Smooth muscle cell (in vitro differentiated cells): Measurements from ENCODE around the gene IGHMBP2. TPM values are rescaled to one million over a fixed set of nuclear protein-coding genes. Genes with fewer than 3 reads are reported as not detected.
A peak's percentile ranks its signal among the peaks of the same experiment; 100 is the strongest.

Source experiments
- DNase-seq: peaks from one replicate; lab custom pipeline; 2025; ENCODE audit not compliant: unreplicated experiment; lab: John Stamatoyannopoulos, UW
- H2AFZ ChIP-seq: fragments of 200-600 bp; sonication (generic); 2 replicates; pipeline ENCODE4 v1.6.0; 2016; ENCODE audit warnings: antibody characterized with exemption, low read depth, mild to moderate bottlenecking
- H3F3A ChIP-seq: fragments of 200-600 bp; sonication (generic); 2 replicates; pipeline ENCODE4 v1.6.0; 2017; ENCODE audit warnings: antibody characterized with exemption, low read depth
- H3K27ac ChIP-seq: fragments of 200-600 bp; sonication (generic); 2 replicates; pipeline ENCODE4 v1.5.1; 2016; ENCODE audit warnings: low read depth, mild to moderate bottlenecking
- H3K27me3 ChIP-seq: fragments of 200-600 bp; sonication (generic); 2 replicates; pipeline ENCODE4 v1.6.1; 2016; ENCODE audit warnings: low read depth, mild to moderate bottlenecking
- H3K36me3 ChIP-seq: fragments of 200-600 bp; sonication (generic); 2 replicates; pipeline ENCODE4 v1.5.1; 2016; ENCODE audit warnings: low read depth
- H3K4me1 ChIP-seq: fragments of 200-600 bp; sonication (generic); 2 replicates; pipeline ENCODE4 v1.5.1; 2016; ENCODE audit warnings: low read depth
- H3K4me2 ChIP-seq: fragments of 200-600 bp; sonication (generic); 2 replicates; pipeline ENCODE4 v1.6.0; 2016; ENCODE audit warnings: mild to moderate bottlenecking
- H3K4me3 ChIP-seq: fragments of 200-600 bp; sonication (generic); 2 replicates; pipeline ENCODE4 v1.5.1; 2016; ENCODE audit warnings: mild to moderate bottlenecking
- H3K79me2 ChIP-seq: fragments of 200-600 bp; sonication (generic); 2 replicates; pipeline ENCODE4 v1.6.0; 2016; ENCODE audit warnings: low read depth, mild to moderate bottlenecking
- H3K9ac ChIP-seq: fragments of 200-600 bp; sonication (generic); 2 replicates; pipeline ENCODE4 v1.6.0; 2016; ENCODE audit warnings: low read depth
- H3K9me3 ChIP-seq: fragments of 200-600 bp; sonication (generic); replicated peaks from 2 replicates; pipeline ENCODE4 v1.5.1; 2016; ENCODE audit warnings: low read depth
- H4K20me1 ChIP-seq: fragments of 200-600 bp; sonication (generic); 2 replicates; pipeline ENCODE4 v1.6.0; 2016; ENCODE audit warnings: low read depth
- WGBS: methylation state at CpG from one replicate; pipeline ENCODE4 v1.1.7; 2016; ENCODE audit warnings: low lambda C conversion rate; 5-methylcytosine and 5-hydroxymethylcytosine counted together
- polyA plus RNA-seq: library from polyadenylated mRNA; unstranded; fragments of >200 nt; fragmentation: Nextera tagmentation; extraction: Ambion mirVana; gene quantifications from 2 replicates; pipeline ENCODE4 v1.2.1, GENCODE V29; 2016
- total RNA-seq: library from RNA; depleted of rRNA; stranded (reverse); fragments of >200 nt; gene quantifications from 2 replicates; pipeline ENCODE4 v1.2.3, GENCODE V29; 2014
- TF ChIP-seq, protein P1 (sequence below): fragments of 200-600 bp; sonication (generic); IDR thresholded peaks from 2 replicates; pipeline ENCODE4 v1.5.1; 2017; ENCODE audit warnings: borderline replicate concordance, mild to moderate bottlenecking, antibody characterized with exemption; ENCODE audit not compliant: insufficient read depth, poor library complexity, severe bottlenecking

IGHMBP2 gene
- total and polyA plus RNA-seq, 2 experiments from 2014 or later = 12.1 to 13.3 TPM

DNA sequence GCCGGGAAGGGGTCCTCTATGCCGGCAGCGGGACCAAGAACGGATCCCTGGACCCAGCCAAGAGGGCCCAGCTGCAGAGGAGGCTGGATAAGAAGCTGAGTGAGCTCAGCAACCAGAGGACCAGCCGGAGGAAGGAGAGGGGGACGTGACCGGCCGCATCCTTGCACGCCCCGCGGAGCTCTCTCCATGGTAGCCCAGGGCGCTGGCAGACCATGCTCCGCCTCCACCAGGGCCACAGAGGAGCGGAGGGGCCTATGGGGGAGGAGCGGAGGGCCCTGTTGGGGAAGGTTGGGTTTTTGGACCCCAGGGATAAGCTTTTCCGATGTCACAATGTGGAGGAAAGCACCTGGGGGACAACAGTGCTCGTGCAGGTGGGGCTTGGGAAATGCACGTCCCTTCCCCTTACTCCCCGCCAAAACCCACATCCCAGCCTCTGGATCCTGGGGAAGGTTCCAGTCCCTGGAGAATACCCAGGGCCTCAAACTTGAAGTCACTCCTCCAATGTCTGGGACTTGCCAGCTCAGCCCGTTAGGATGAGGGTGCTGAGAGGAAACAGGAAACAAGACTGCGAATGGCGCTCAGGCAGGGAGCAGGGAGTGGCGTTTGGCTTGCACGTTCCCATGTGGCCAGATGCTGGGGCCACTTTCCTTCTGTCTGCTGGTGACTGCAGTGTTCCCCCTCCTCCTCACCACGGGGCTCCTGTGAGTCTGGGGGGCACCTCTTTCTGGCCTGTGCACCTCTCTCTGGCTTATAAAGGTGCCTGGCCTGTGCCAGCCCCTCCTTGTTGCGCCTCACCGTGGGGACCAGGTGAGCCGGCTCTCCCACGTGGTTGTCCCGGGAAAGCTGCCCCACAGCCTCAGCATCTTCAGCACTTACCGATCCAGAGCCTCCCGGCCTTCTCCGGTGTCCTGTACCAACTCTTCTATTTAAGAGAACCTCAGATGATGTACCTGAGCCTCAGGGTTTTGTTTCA, 36.2 kb downstream of the IGHMBP2 start:
- 93% methylated on average over 32 of the region's 33 CpGs for WGBS
- Histone ChIP-seq H3K27ac (no peak overlapping the region), H3K4me3 (no peak overlapping the region), H3K79me2 (no peaks in the 10 kb centered on the region), H3K4me2 (no peak overlapping the region), H3K9me3 (no peaks in the 10 kb centered on the region), H3F3A (peaks cover 14% of the 10 kb centered on the region), H3K27me3 (no peaks in the 10 kb centered on the region), H3K36me3 (no peaks in the 10 kb centered on the region), H3K4me1 (no peaks in the 10 kb centered on the region), H4K20me1 (no peaks in the 10 kb centered on the region), H3K9ac (no peak overlapping the region), H2AFZ (no peak overlapping the region)
- TF ChIP-seq, protein P1, sequence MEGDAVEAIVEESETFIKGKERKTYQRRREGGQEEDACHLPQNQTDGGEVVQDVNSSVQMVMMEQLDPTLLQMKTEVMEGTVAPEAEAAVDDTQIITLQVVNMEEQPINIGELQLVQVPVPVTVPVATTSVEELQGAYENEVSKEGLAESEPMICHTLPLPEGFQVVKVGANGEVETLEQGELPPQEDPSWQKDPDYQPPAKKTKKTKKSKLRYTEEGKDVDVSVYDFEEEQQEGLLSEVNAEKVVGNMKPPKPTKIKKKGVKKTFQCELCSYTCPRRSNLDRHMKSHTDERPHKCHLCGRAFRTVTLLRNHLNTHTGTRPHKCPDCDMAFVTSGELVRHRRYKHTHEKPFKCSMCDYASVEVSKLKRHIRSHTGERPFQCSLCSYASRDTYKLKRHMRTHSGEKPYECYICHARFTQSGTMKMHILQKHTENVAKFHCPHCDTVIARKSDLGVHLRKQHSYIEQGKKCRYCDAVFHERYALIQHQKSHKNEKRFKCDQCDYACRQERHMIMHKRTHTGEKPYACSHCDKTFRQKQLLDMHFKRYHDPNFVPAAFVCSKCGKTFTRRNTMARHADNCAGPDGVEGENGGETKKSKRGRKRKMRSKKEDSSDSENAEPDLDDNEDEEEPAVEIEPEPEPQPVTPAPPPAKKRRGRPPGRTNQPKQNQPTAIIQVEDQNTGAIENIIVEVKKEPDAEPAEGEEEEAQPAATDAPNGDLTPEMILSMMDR = no peak
- no peak for DNase-seq

DNA sequence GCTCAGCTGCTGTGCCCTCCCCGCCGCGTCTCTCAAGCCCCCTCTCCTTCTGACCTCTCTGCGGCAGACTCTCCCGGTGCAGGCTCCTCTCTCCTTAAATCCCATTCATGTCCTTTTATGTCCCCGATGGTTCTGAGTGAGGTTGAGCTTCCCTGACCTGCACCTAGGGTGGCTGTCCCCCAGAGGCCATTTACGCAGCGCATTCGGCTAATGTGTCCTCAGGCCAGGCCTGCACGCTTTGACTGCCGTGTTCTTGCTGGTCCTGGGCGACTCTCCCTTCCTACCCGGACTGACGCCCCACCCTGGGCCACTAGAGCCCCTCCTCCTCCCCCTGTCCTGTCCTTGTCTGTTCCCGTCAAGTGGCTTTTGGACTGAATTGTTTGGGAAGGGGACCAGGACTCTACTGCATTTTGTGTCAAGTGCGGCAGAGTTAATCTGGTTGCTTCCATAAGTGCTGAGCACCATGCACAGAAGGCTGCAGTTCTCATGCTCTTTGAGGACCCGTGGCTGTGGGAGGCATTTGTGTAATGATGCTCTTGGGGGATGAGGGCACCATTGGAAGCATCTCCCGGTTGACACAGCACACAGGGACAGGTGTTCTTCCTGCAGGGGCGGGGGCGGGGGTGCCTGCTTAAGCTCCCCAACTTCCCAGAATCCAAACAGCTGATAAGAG, 37.1 kb downstream of the IGHMBP2 start:
- Histone ChIP-seq H3K4me2 (no peak overlapping the region), H3K36me3 (no peaks in the 10 kb centered on the region), H3K9me3 (no peaks in the 10 kb centered on the region), H4K20me1 (no peaks in the 10 kb centered on the region), H3K4me1 (no peaks in the 10 kb centered on the region), H3K27ac (no peak overlapping the region), H3K79me2 (no peaks in the 10 kb centered on the region), H3K4me3 (no peak overlapping the region), H2AFZ (no peak overlapping the region), H3K27me3 (no peaks in the 10 kb centered on the region), H3F3A (peaks cover 14% of the 10 kb centered on the region), H3K9ac (no peak overlapping the region)
- 92% methylated on average over 20 of the region's 20 CpGs for WGBS
- DNase-seq = no peak
- TF ChIP-seq, protein P1 = no peak

DNA sequence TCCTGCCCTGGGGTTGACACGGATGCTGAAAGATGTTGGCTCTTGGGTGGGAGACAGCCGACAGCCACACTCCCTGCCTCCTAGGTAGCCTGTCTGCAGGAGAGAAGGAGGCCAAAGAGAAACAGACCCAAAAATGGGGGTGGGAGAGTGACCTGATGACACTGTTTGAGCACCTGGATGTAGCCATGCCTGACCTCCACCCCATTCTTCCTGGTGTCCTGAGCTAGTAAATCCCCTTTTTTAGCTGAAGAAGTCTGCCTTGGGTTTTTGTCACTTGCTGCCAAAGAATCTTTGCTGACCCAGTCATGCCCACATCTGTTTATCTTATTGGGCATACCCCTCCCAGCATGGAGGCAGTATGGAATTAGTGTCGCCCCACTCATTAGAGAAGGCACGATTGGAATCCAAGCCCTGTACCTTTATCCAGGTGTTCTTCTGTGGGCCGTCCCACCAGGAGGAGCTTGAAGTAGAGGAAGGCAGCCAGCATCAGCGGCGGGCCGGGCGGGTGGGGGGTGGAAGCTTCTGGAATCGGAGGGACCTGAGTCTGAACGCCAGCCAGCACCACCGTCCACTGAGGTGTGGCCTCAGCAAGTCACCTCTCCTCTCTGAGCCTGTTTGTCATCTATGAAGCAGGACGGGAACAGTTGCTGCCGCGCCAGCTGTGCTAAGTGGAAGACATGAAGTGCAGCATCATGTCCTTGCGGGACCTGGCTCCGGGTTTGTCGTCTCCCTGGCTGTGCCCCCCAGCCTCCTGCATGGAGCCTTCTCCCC, 37.8 kb downstream of the IGHMBP2 start:
- WGBS = 87% methylated on average over 18 of the region's 18 CpGs

More for the DNA sequence above, 37.8 kb downstream of the IGHMBP2 start:
- H3K9me3 ChIP-seq = no peaks in the 10 kb centered on the region
- H3K4me2 ChIP-seq = peak overlapping the region; percentile 20
- H2AFZ ChIP-seq = no peak overlapping the region
- no peaks in the 10 kb centered on the region for H3K4me1 ChIP-seq
- H3K27ac ChIP-seq = peak overlapping the region; percentile 80
- no peaks in the 10 kb centered on the region for H3K36me3 ChIP-seq
- TF ChIP-seq, protein P1 = no peak
- no peak overlapping the region for H3K9ac ChIP-seq
- no peak overlapping the region for H3K4me3 ChIP-seq
- no peaks in the 10 kb centered on the region for H3K79me2 ChIP-seq
- H3K27me3 ChIP-seq = no peaks in the 10 kb centered on the region
- H4K20me1 ChIP-seq = no peaks in the 10 kb centered on the region
- H3F3A ChIP-seq = peaks cover 14% of the 10 kb centered on the region
- no peak for DNase-seq
